Omental fat pad (tissue), 4 donors: ENCODE results near the gene ANAPC2. TPM values are rescaled to one million over a fixed set of nuclear protein-coding genes. Genes with fewer than 3 reads are reported as not detected.

Experiments
- ATAC-seq: fragments of 150-250 bp; one replicate; pipeline ENCODE4 v1.9.1; 2016; ENCODE audit warnings: mild to moderate bottlenecking, moderate library complexity; ENCODE audit not compliant: low FRiP score
- DNase-seq: peaks from one replicate; pipeline ENCODE4 v3.0.0-alpha.2; 2019; ENCODE audit warnings: low spot score
- small RNA-seq: library from RNA; depleted of rRNA; stranded (forward); fragments of <200 nt; gene quantifications from one replicate; pipeline ENCODE3, GENCODE V24; 2016
- total RNA-seq, 4 donors: library from RNA; depleted of rRNA; stranded (reverse); fragments of >200 nt; gene quantifications; one replicate each; pipeline ENCODE4 v1.1.0, GENCODE V29; 2016
- TF ChIP-seq, protein P1 (sequence below), 3 donors: fragments of 450-650 bp; IDR thresholded peaks; one replicate each; pipeline ENCODE4 v1.5.1; 2016 to 2017; ENCODE audit warnings: antibody characterized with exemption in 3 of 3, mild to moderate bottlenecking in 3 of 3, moderate library complexity in 2 of 3

The ANAPC2 gene
- total RNA-seq, 4 donors from 2014 or later = 17.4 to 38.8 (median 22.8) TPM

DNA sequence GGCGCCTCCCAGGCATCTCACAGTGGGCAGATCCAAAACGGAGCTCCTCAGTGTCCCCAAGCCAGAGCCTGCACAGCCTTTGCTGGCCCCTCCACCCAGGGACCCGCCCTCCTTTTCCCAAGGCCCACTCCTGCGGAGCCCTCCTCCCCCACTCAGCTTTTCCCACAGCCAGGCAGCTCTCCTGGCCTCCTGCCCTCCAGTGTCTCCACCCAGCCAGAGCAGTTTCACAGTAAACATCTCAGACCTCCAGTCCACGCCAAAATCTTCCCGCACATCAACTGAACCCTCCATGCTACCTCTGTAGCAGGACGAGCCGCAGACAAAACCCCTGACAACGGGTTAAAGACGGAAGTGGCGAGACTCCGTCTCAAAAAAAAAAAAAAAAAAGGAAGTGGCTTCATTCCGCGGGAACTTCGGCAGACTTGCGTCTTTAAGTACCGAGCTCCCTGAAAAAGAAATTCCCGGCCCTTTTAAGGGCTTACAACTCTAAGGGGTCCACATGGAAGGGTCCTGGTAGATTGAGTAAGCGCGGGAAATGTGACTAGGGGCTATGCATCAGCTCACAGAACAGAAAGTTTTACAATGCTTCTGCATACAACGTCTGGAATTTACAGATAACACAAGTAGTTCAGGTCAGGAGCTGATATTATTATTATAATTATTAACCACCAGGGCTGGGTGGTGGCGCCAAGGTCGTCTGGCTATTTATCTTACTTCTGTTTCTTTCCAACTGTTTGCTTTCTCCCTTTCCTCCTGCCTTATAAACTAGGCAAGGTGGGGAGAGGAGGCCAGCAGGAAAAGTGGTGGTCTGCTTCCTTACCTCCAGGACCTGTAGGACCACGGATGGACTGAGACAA, 60.8 kb downstream of the ANAPC2 start:
- TF ChIP-seq, protein P1, sequence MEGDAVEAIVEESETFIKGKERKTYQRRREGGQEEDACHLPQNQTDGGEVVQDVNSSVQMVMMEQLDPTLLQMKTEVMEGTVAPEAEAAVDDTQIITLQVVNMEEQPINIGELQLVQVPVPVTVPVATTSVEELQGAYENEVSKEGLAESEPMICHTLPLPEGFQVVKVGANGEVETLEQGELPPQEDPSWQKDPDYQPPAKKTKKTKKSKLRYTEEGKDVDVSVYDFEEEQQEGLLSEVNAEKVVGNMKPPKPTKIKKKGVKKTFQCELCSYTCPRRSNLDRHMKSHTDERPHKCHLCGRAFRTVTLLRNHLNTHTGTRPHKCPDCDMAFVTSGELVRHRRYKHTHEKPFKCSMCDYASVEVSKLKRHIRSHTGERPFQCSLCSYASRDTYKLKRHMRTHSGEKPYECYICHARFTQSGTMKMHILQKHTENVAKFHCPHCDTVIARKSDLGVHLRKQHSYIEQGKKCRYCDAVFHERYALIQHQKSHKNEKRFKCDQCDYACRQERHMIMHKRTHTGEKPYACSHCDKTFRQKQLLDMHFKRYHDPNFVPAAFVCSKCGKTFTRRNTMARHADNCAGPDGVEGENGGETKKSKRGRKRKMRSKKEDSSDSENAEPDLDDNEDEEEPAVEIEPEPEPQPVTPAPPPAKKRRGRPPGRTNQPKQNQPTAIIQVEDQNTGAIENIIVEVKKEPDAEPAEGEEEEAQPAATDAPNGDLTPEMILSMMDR (IDR thresholded peaks at IDR 0.05) = no peak
- ATAC-seq = no peak
- DNase-seq = no peak

DNA sequence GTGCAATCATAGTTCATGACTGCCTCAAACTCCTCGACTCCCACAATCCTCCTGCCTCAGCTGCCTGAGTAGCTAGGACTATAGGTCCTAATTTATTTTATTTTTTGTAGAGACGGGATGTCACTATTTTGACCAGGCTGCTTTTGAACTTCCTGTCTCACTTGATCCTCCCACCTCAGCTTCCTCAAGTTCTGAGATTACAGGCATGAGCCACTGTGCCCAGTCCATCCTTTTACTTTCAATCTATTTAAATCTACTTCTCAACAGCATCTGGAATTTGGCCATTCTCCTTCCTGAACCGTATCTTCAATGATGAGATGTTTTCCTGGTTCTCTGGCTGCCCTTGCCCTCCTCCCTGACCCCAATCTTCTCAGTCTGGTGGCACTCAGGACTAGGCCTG, 61.6 kb downstream of the ANAPC2 start:
- DNase-seq (no peak), ATAC-seq (no peak)
- TF ChIP-seq, protein P1 (IDR thresholded peaks at IDR 0.05) = no peak

Small RNA genes within 50 kb of the gene (small RNA-seq; reads per million reads assigned to genes)
- not detected for gene MIR3621

Other genes with a start within 250 kb of the ANAPC2 start
- gene FBXW5, start 243.8 kb downstream of the ANAPC2 start, total RNA-seq = 100 to 1,000 TPM; 154 to 242 (median 185) TPM
- gene C8G, start 243.3 kb downstream of the ANAPC2 start, total RNA-seq = 1 to 10 TPM in 1 of 4 donors, not detected in 3; 4.3 TPM
- under 1 TPM in 1 of 4 donors, not detected in 3; 0.46 TPM for gene LCN12, start 236.3 kb downstream of the ANAPC2 start, total RNA-seq
- 100 to 1,000 TPM in 2 of 4 donors, 10 to 100 TPM in 2; 76.9 to 173 (median 118) TPM for gene PTGDS, start 211.1 kb downstream of the ANAPC2 start, total RNA-seq
- gene LCNL1, start 205.6 kb downstream of the ANAPC2 start, total RNA-seq = under 1 TPM in 3 of 4 donors, not detected in 1; 0.28 to 0.47 (median 0.36) TPM
- gene PAXX, start 196.1 kb downstream of the ANAPC2 start, total RNA-seq = 10 to 100 TPM; 22.0 to 37.0 (median 31.6) TPM
- gene CLIC3, start 192.0 kb downstream of the ANAPC2 start, total RNA-seq = 1 to 10 TPM in 3 of 4 donors, under 1 TPM in 1; 0.95 to 9.7 (median 4.7) TPM
- gene ABCA2, start 160.3 kb downstream of the ANAPC2 start, total RNA-seq = 10 to 100 TPM; 15.4 to 31.5 (median 25.9) TPM
- gene FUT7, start 156.5 kb downstream of the ANAPC2 start, total RNA-seq = 1 to 10 TPM in 1 of 4 donors, under 1 TPM in 2, not detected in 1; 0.19 to 3.6 (median 0.31) TPM
- 10 to 100 TPM; 37.2 to 70.5 (median 58.5) TPM for gene NPDC1, start 142.4 kb downstream of the ANAPC2 start, total RNA-seq
- under 1 TPM in 3 of 4 donors, not detected in 1; 0.25 to 0.72 (median 0.28) TPM for gene ENTPD2, start 134.5 kb downstream of the ANAPC2 start, total RNA-seq
- gene SAPCD2, start 118.0 kb downstream of the ANAPC2 start, total RNA-seq = 1 to 10 TPM in 1 of 4 donors, under 1 TPM in 2, not detected in 1; 0.13 to 1.8 (median 0.37) TPM
- gene UAP1L1, start 111.0 kb downstream of the ANAPC2 start, total RNA-seq = 10 to 100 TPM in 2 of 4 donors, 1 to 10 TPM in 2; 5.2 to 12.8 (median 9.7) TPM
- 10 to 100 TPM; 30.2 to 39.9 (median 33.9) TPM for gene MAN1B1, start 101.6 kb downstream of the ANAPC2 start, total RNA-seq
- 100 to 1,000 TPM in 3 of 4 donors, 10 to 100 TPM in 1; 91.8 to 132 (median 119) TPM for gene DPP7, start 73.8 kb downstream of the ANAPC2 start, total RNA-seq
- not detected for gene GRIN1, start 49.4 kb downstream of the ANAPC2 start, total RNA-seq
- gene LRRC26, start 18.5 kb downstream of the ANAPC2 start, total RNA-seq = not detected
- not detected for gene TMEM210, start 16.5 kb downstream of the ANAPC2 start, total RNA-seq
- 10 to 100 TPM; 51.2 to 78.2 (median 67.1) TPM for gene SSNA1, start 116 bp upstream of the ANAPC2 start, total RNA-seq
- gene TPRN, start 12.2 kb upstream of the ANAPC2 start, total RNA-seq = 1 to 10 TPM; 3.6 to 6.5 (median 4.9) TPM
- 10 to 100 TPM; 21.6 to 29.1 (median 27.1) TPM for gene TMEM203, start 17.1 kb upstream of the ANAPC2 start, total RNA-seq
- 1 to 10 TPM; 5.6 to 6.6 (median 6.1) TPM for gene NDOR1, start 17.1 kb upstream of the ANAPC2 start, total RNA-seq
- gene RNF208, start 33.7 kb upstream of the ANAPC2 start, total RNA-seq = 1 to 10 TPM in 1 of 4 donors, under 1 TPM in 2, not detected in 1; 0.65 to 1.0 (median 0.72) TPM
- gene CYSRT1, start 36.6 kb upstream of the ANAPC2 start, total RNA-seq = under 1 TPM in 3 of 4 donors, not detected in 1; 0.36 to 0.65 (median 0.38) TPM
- under 1 TPM in 1 of 4 donors, not detected in 3; 0.19 TPM for gene RNF224, start 38.9 kb upstream of the ANAPC2 start, total RNA-seq
- gene SLC34A3, start 42.3 kb upstream of the ANAPC2 start, total RNA-seq = not detected
- gene TUBB4B, start 52.7 kb upstream of the ANAPC2 start, total RNA-seq = 100 to 1,000 TPM; 197 to 452 (median 288) TPM
- under 1 TPM in 1 of 4 donors, not detected in 3; 0.56 TPM for gene STPG3, start 62.7 kb upstream of the ANAPC2 start, total RNA-seq
- 10 to 100 TPM; 22.2 to 42.8 (median 34.2) TPM for gene NELFB, start 66.8 kb upstream of the ANAPC2 start, total RNA-seq
- gene TOR4A, start 89.2 kb upstream of the ANAPC2 start, total RNA-seq = 10 to 100 TPM in 3 of 4 donors, 1 to 10 TPM in 1; 9.8 to 17.7 (median 11.6) TPM
- 10 to 100 TPM in 1 of 4 donors, 1 to 10 TPM in 3; 4.6 to 12.3 (median 7.2) TPM for gene NRARP, start 113.7 kb upstream of the ANAPC2 start, total RNA-seq
- gene EXD3, start 234.6 kb upstream of the ANAPC2 start, total RNA-seq = 10 to 100 TPM in 3 of 4 donors, 1 to 10 TPM in 1; 8.3 to 18.3 (median 10.5) TPM
- gene NOXA1, start 234.8 kb upstream of the ANAPC2 start, total RNA-seq = 1 to 10 TPM in 3 of 4 donors, under 1 TPM in 1; 0.84 to 3.8 (median 2.1) TPM